HG02588 (cell line): ENCODE measurements around the gene H2AZ2.
A peak's percentile ranks its signal among the peaks of the same experiment; 100 is the strongest.
"Not testable (repeated sequence)": the region's sequence is repeated elsewhere in the genome, so short reads cannot be mapped to it uniquely, and the experiment has no call there.

ENCODE experiments used
- ATAC-seq: cut with Tn5 transposase; IDR thresholded peaks from one replicate; pipeline ENCODE4 v1.9.1; 2021; ENCODE audit warnings: mild to moderate bottlenecking, moderate library complexity; ENCODE audit not compliant: unreplicated experiment

Gene H2AZ2

GRCh38 chr7:44823255-44823781 lies 24.6 kb downstream of the H2AZ2 start:
- ATAC-seq, result no peak

- ATAC-seq, result no peak
Measured at GRCh38 chr7:44819292-44819691, 28.6 kb downstream of the H2AZ2 start.

DNA sequence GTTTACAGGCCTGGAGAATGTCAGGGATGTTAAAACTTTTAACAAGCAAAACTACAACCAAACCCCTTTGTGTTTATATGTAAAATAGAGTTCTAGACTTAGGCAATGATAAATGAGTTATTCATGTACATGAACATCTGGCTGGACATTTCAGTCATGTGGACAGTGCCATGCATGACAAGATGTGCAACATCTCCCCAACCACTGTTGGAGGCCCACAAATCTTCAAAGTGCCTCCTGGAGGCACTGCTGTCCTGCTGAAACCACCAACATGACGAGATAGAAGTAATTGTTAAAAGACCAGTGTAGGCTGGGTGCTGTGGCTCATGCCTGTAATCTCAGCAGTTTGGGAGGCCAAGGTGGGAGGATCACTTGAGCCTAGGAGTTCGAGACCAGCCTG lies 33.0 kb downstream of the H2AZ2 start:
- no peak for ATAC-seq

- no peak for ATAC-seq
Measured at GRCh38 chr7:44811571-44811970, 36.3 kb downstream of the H2AZ2 start.

GRCh38 chr7:44811093-44811492 lies 36.8 kb downstream of the H2AZ2 start:
- no peak for ATAC-seq

GRCh38 chr7:44808914-44809393 lies 38.9 kb downstream of the H2AZ2 start:
- ATAC-seq, result no peak

DNA sequence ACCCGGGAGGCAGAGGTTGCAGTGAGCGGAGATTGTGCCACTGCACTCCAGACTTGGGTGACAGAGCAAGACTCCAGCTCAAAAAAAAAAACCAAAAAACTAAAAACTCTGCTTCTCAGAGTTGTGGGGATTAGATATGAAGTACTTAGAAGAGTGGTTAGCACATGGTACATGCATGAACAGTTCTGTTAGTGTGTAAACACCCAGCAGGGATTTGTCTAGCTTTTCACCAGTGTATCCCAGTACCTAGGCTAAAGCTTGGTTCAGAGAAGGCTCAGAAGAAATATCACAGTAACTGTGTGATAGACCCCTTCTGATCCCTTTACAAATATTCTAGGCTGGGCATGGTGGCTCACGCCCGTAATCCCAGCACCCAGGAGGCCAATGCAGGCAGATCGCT lies 41.9 kb downstream of the H2AZ2 start:
- no peak for ATAC-seq

DNA sequence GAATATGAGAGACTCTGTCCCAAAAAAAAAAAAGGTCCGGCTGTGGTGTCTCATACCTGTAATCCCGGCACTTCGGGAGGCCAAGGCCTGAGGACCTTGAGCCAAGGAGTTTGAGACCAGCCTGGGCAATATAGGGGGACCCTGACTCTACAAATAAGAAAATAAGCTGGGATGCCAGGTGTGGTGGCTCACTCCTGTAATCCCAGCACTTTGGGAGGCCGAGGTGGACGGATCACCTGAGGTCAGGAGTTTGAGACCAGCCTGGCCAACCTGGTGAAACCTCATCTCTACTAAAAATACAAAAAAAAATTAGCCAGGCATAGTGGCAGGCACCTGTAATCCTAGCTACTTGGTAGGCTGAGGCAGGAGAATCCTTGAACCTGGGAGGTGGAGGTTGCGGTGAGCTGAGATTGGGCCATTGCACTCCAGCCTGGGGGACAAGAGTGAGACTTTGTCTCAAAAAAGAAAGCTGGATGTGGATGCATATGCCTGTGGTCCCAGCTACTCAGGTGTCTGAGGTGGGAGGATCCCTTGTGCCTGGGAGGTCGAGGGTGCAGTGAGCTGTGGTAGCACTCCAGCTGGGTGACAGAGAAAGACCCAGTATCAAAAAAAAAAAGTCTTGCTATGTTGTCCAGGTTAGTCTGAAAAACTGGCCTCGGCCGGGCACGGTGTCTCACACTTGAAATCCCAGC lies 43.9 kb downstream of the H2AZ2 start:
- not testable (repeated sequence) for ATAC-seq

DNA sequence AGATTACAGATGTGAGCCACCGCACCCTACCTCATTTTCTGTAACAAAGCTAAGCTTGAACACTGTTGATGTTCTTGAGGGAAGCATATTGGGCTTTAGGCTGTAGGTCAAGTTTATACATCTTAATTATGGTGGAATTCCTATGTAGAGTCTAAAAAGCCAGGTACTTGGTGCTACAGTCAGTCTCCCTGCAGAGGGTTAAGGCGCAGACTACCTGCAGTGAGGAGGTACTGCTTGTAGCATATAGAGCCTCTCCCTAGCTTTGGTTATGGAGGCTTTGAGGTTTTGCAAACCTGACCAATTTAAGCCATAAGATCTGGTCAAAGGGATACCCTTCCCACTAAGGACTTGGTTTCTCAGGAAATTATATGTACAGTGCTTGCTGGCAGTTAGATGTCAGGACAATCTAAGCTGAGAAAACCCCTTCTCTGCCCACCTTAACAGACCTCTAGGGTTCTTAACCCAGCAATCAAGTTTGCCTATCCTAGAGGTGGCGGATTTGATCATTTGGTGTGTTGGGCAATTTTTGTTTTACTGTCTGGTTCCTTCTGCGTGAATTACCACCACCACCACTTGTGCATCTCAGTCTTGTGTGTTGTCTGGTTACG lies 45.4 kb downstream of the H2AZ2 start:
- no peak for ATAC-seq

DNA sequence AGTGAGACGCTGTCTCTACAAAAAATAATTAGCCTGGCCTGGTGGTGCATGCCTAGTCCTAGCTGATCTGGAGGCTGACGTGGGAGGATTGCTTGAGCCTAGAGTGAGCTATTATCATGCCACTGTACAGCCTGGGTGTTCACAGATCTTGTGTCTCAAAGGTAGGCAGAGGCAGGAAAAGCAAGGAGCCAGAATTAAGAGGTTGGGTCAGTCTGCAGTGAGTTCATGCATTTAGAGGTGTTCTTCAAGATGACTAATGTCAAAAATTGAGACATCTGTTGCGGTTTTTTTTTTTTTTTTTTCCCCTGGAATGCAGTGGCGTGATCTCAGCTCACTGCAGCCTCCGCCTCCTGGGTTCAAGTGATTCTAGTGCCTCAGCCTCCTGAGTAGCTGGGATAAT lies 46.0 kb downstream of the H2AZ2 start:
- no peak for ATAC-seq

- no peak for ATAC-seq
Measured at GRCh38 chr7:44799939-44800338, 47.9 kb downstream of the H2AZ2 start.

- ATAC-seq, result no peak
Measured at GRCh38 chr7:44798649-44799305, 49.1 kb downstream of the H2AZ2 start.

- ATAC-seq, result peak; percentile 49
Measured at GRCh38 chr7:44797329-44798258, 50.3 kb downstream of the H2AZ2 start.

- ATAC-seq, result peak; percentile 87
Measured at GRCh38 chr7:44796504-44797328, 51.2 kb downstream of the H2AZ2 start, which contains the start of gene PPIA. PPIA (plus strand) TSS chr7:44796681; CDS start chr7:44796725, 44 bp downstream.

DNA sequence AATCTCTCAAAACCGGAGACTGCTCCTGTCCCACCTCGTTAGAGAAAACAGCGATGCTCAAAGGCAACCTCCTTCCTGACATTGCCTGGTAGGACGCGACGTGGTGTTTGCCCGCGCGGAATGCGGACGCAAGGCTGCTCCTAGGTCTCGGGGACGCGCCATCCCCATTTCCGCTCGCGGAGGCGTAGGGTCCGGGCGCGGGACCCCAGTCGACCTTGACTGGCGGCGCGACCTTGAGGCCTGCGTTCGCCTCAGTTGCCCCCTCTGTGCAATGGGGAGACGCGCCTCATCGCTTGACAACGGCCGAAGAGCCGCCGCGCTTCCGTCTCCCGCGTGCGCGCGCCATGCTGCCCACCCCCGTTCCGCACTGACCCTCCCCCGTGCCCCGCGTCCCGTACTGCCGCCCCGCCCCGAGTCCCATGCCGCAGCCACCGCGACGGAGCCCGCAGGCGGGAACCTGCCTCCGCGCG lies 51.8 kb downstream of the H2AZ2 start:
- no peak for ATAC-seq

DNA sequence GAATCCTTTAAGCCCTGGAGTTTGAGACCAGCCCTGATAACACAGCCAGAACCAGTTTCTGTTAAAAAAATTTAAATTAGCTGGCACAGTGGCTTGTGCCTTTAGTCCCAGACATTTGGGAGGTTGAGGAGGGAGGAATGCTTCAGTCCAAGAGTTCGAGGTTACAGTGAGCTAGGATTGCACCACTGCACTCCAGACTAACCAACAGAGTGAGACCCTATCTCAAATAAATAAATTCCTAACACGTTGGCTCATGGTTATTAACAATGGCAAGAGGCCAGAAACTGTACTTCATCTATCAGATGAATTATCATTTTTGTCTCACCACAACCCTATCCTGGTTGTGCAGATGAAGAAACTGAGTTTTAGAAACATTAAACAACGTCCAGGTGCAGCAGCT lies 53.6 kb downstream of the H2AZ2 start:
- ATAC-seq, result no peak

- no peak for ATAC-seq
Measured at GRCh38 chr7:44793919-44794318, 54.0 kb downstream of the H2AZ2 start.

GRCh38 chr7:44791278-44792219 lies 56.3 kb downstream of the H2AZ2 start:
- ATAC-seq, result no peak

DNA sequence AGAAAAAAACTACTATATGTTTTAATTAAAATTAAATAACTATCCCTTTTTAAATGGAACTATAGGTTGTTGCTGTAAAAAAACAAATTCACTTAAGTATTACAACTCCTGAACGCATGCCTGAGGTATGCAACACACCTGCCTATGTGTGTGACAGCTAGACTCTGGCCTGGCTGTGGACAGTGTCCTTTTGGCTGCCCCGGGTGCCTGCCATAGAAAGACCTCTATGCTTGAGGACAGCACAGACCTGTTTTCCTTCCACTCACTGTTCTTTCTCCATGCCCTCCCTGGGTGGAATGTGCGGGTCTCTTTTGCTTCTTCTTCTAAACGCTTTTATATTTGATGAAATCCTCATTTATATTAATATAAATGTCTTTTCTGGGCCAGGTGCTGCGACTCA lies 57.9 kb downstream of the H2AZ2 start:
- ATAC-seq, result no peak
